ENCODE results near the gene ZNF613. TPM values are rescaled to one million over a fixed set of nuclear protein-coding genes. Genes with fewer than 3 reads are reported as not detected.
A peak's percentile ranks its signal among the peaks of the same experiment; 100 is the strongest.
"Not testable (repeated sequence)": the region's sequence is repeated elsewhere in the genome, so short reads cannot be mapped to it uniquely, and the experiment has no call there.

Gene ZNF613
- total and polyA plus RNA-seq, 12 donors = 2.4 to 7.1 (median 5.1) TPM

DNA sequence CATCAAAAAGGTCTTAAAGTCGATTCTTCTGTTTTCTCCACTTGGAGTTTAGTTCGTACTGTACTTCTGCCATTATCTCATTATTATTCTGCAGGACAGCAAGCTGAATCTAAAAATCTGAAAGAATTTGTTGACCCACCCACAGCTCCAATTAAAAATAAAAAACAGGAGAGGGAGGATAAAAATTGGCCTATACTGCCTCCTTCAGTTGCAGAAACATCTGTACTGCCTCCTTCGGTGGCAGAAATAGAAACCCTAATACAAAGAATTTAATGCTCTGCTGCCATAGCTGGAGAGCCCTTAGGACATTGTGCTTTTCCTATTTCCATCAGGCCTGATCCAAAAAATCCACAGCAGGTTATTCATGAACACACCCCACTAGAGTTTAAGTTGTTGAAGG, 49.6 kb downstream of the ZNF613 start:
- DNase-seq = no peak
- peaks cover 10 to 96% (median 42%) of the 10 kb centered on the region in 9 donors for H3K36me3 ChIP-seq
- intact Hi-C loops (cut with DNase I) = loop anchor here in 1 of 10 donors (10.0 kb wide), 1 partner anchor 138 kb away; no protein-coding TSS in a partner anchor
- no peaks in the 10 kb centered on the region for H3K27me3 ChIP-seq
- 79 to 85% methylated on average over 3 of the region's 3 CpGs for WGBS, 2 donors
- H3K4me1 ChIP-seq = peaks cover 0 to 5% (median 0%) of the 10 kb centered on the region in 9 donors
- no peak overlapping the region for H3K27ac ChIP-seq
- H3K4me3 ChIP-seq = no peak overlapping the region
- ATAC-seq = no peak
- TF ChIP-seq, protein P1, sequence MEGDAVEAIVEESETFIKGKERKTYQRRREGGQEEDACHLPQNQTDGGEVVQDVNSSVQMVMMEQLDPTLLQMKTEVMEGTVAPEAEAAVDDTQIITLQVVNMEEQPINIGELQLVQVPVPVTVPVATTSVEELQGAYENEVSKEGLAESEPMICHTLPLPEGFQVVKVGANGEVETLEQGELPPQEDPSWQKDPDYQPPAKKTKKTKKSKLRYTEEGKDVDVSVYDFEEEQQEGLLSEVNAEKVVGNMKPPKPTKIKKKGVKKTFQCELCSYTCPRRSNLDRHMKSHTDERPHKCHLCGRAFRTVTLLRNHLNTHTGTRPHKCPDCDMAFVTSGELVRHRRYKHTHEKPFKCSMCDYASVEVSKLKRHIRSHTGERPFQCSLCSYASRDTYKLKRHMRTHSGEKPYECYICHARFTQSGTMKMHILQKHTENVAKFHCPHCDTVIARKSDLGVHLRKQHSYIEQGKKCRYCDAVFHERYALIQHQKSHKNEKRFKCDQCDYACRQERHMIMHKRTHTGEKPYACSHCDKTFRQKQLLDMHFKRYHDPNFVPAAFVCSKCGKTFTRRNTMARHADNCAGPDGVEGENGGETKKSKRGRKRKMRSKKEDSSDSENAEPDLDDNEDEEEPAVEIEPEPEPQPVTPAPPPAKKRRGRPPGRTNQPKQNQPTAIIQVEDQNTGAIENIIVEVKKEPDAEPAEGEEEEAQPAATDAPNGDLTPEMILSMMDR (IDR thresholded peaks at IDR 0.05) = peak in 2 of 9 donors; percentile 15 to 20
- peaks cover 0 to 100% (median 53%) of the 10 kb centered on the region in 11 donors for H3K9me3 ChIP-seq

DNA sequence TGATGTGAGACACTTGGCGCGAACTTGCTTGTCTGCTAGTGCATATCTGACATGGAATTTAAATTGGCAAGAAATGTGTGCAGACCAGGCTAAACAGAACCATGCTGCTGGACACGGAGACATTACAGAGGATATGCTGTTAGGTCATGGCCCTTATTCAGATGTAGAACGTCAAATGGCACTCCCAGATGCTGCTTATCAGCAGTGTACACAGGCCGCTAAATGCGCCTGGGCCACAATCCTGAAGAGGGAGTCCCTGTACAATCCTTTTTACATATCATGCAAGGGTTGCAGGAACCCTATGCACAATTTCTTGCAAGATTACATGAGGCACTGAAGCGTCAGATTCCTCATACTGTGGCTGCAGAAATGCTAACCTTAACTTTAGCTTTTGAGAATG, 50.1 kb downstream of the ZNF613 start:
- Histone ChIP-seq H3K9me3 (peaks cover 0 to 100% (median 48%) of the 10 kb centered on the region in 11 donors), H3K27me3 (no peaks in the 10 kb centered on the region), H3K36me3 (peaks cover 8 to 91% (median 38%) of the 10 kb centered on the region in 9 donors), H3K27ac (no peak overlapping the region), H3K4me1 (peaks cover 0 to 5% (median 0%) of the 10 kb centered on the region in 9 donors), H3K4me3 (no peak overlapping the region)
- no peak for DNase-seq
- intact Hi-C loops (cut with DNase I) = loop anchor here in 1 of 10 donors (10.0 kb wide), 1 partner anchor 137 kb away; no protein-coding TSS in a partner anchor
- no peak for ATAC-seq
- 54 to 64% methylated on average over 7 of the region's 7 CpGs for WGBS, 2 donors
- TF ChIP-seq, protein P1 (IDR thresholded peaks at IDR 0.05) = no peak

DNA sequence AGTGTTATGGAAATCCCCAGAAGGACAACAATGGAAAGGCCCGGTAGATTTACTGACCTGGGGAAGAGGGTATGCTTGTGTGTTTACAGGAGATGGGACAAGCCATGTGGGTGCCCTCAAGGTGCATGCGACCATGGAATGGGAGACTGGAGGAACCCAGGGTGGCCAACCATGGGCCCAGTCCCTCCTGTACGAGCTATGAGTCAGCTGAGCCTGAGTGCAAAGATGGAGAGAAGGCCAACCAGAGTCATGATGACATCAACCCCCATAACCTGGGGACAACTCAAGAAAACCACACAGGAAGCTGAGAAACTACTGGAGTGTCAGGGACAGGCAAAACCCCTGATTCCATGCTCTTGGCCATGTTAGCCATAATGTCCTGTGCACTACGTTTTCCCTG, 51.6 kb downstream of the ZNF613 start:
- H3K27me3 ChIP-seq = no peaks in the 10 kb centered on the region
- 96 to 98% methylated on average over 4 of the region's 4 CpGs for WGBS, 2 donors
- no peak overlapping the region for H3K27ac ChIP-seq
- peaks cover 0 to 100% (median 35%) of the 10 kb centered on the region in 11 donors for H3K9me3 ChIP-seq
- intact Hi-C loops (cut with DNase I) = loop anchor here in 1 of 10 donors (10.0 kb wide), 1 partner anchor 136 kb away; no protein-coding TSS in a partner anchor
- TF ChIP-seq, protein P1 (IDR thresholded peaks at IDR 0.05) = no peak
- peaks cover 0 to 15% (median 0%) of the 10 kb centered on the region in 9 donors for H3K4me1 ChIP-seq
- ATAC-seq = no peak
- no peak for DNase-seq
- H3K36me3 ChIP-seq = peaks cover 0 to 79% (median 22%) of the 10 kb centered on the region in 9 donors
- no peak overlapping the region for H3K4me3 ChIP-seq

DNA sequence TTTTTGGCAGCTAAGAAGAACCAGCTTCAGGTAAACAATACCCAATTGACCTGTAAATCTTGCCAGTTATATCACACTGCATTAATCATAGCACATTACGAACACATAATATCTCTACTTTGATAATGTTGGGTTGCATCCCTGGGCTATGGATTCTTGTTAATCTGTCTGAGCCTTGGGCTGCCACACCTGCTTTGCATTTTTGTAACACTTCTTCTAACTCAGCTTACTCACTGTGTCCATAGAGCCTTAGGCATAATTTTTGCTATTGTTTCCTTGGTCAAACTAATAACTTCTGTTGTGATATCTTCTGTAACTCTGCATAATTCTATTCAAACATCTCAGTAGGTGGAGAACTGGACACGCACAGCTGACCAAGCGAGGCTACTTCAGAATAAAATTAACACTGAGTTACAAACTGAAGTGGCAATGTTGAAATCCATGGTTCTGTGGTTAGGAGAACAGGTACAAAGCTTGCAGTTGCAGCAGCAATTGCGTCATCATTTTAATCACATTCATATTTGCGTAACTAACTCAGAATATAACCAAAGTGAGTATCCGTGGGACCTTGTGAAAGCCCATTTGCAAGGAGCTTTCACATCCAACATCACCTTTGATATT, 53.0 kb downstream of the ZNF613 start:
- intact Hi-C loops (cut with DNase I) = loop anchor here in 2 of 10 donors (5.0 to 10.0 kb wide), 2 partner anchors 93 to 95 kb away; partner anchors contain the start of gene ZNF577 (in 2 of the 2)
- Histone ChIP-seq H3K4me1 (peaks cover under 1 to 28% (median 6%) of the 10 kb centered on the region in 9 donors), H3K27ac (no peak overlapping the region), H3K27me3 (no peaks in the 10 kb centered on the region), H3K36me3 (peaks cover 0 to 74% (median 12%) of the 10 kb centered on the region in 9 donors), H3K9me3 (peaks cover 0 to 100% (median 31%) of the 10 kb centered on the region in 11 donors), H3K4me3 (no peak overlapping the region)
- WGBS, 2 donors = 96 to 97% methylated on average over 6 of the region's 6 CpGs
- no peak for DNase-seq
- TF ChIP-seq, protein P1 (IDR thresholded peaks at IDR 0.05) = no peak
- no peak for ATAC-seq

DNA sequence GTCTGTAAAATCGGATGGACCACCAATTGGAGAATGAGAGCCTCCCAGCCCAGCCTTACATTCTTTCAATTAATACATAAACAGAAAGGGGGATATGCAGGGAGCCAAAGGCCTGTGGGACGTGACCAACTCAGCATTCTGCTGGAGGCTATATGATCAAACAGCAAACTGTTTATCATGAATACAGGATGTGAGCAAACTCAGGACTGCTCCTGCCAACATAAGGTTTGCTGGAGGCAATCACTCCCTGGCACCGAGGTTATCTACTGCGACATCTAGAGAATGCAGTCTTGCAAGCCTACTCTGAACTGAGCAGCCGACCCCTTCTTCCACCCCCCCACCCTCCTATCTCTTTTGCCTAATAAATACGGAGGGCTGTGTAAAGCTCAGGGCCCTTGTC, 53.7 kb downstream of the ZNF613 start:
- WGBS, 2 donors = 89 to 91% methylated on average over 6 of the region's 6 CpGs
- not testable (repeated sequence) for H3K27me3 ChIP-seq, ATAC-seq, H3K4me3 ChIP-seq, H3K27ac ChIP-seq, DNase-seq
- peaks cover 0 to 98% (median 27%) of the 10 kb centered on the region in 11 donors for H3K9me3 ChIP-seq
- H3K36me3 ChIP-seq = peaks cover 0 to 73% (median 12%) of the 10 kb centered on the region in 9 donors
- peaks cover 7 to 35% (median 13%) of the 10 kb centered on the region in 9 donors for H3K4me1 ChIP-seq
- intact Hi-C loops (cut with DNase I) = loop anchor here in 2 of 10 donors (5.0 to 10.0 kb wide), 2 partner anchors 94 to 96 kb away; partner anchors contain the start of gene ZNF577 (in 2 of the 2)

Data from heart right ventricle (tissue), 16 donors.